HL-60 (cell line): ENCODE measurements around the gene TBCK.

Experiments
- DNase-seq, 2 experiments: peaks; one replicate each; pipeline ENCODE4 v3.0.0-alpha.2; 2010 to 2020; ENCODE audit warnings: low read depth in 1 of 2, low spot score in 1 of 2
- H3K27ac ChIP-seq: fragments of 250-450 bp; sonication (Bioruptor Pico); replicated peaks from 2 replicates; pipeline ENCODE4 v1.5.1; 2020; ENCODE audit warnings: mild to moderate bottlenecking, moderate library complexity
- H3K27me3 ChIP-seq: fragments of 250-450 bp; sonication (Bioruptor Pico); 2 replicates; pipeline ENCODE4 v1.5.1; 2021; ENCODE audit warnings: mild to moderate bottlenecking, moderate library complexity; ENCODE audit not compliant: insufficient read depth, poor library complexity, severe bottlenecking
- H3K4me3 ChIP-seq: replicated peaks from 2 replicates; pipeline ENCODE4 v1.5.1; 2011; ENCODE audit warnings: mild to moderate bottlenecking, control low read depth, low read length; ENCODE audit not compliant: insufficient read depth
- GABPA ChIP-seq: IDR thresholded peaks from 2 replicates; pipeline ENCODE4 v1.6.1; 2012; ENCODE audit warnings: low read depth
- POLR2AphosphoS5 ChIP-seq: IDR thresholded peaks from 2 replicates; pipeline ENCODE4 v1.6.1; 2012; ENCODE audit warnings: low read depth
- SPI1 ChIP-seq: IDR thresholded peaks from 2 replicates; pipeline ENCODE4 v1.6.1; 2012; ENCODE audit warnings: low read depth, mild to moderate bottlenecking, borderline replicate concordance
- TF ChIP-seq, protein P1 (sequence below): IDR thresholded peaks from 2 replicates; pipeline ENCODE4 v1.6.1; 2012; ENCODE audit warnings: low read depth; ENCODE audit not compliant: insufficient replicate concordance
- TF ChIP-seq, protein P2 (sequence below): IDR thresholded peaks from one replicate; pipeline ENCODE4 v1.5.1; 2011; ENCODE audit warnings: low read length, control low read depth, inconsistent platforms; ENCODE audit not compliant: insufficient read depth

Gene TBCK

DNA sequence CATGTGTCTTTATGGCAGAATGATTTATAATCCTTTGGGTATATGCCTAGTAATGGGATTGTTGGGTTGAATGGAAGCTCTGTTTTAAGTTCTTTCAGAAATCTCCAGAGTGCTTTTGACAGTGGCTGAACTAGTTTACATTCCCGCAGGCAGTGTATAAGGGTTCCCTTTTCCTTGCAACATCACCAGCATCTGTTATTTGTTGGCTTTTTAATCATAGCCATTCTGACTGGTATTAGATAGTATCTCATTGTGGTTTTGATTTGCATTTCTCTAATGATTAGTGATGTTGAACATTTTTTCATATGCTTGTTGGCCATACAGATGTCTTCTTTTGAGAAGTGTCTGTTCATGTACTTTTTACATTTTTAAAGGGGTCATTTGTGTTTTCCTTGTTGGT is 129.8 kb downstream of the TBCK start:
- DNase-seq: no peak
- TF ChIP-seq, protein P1, sequence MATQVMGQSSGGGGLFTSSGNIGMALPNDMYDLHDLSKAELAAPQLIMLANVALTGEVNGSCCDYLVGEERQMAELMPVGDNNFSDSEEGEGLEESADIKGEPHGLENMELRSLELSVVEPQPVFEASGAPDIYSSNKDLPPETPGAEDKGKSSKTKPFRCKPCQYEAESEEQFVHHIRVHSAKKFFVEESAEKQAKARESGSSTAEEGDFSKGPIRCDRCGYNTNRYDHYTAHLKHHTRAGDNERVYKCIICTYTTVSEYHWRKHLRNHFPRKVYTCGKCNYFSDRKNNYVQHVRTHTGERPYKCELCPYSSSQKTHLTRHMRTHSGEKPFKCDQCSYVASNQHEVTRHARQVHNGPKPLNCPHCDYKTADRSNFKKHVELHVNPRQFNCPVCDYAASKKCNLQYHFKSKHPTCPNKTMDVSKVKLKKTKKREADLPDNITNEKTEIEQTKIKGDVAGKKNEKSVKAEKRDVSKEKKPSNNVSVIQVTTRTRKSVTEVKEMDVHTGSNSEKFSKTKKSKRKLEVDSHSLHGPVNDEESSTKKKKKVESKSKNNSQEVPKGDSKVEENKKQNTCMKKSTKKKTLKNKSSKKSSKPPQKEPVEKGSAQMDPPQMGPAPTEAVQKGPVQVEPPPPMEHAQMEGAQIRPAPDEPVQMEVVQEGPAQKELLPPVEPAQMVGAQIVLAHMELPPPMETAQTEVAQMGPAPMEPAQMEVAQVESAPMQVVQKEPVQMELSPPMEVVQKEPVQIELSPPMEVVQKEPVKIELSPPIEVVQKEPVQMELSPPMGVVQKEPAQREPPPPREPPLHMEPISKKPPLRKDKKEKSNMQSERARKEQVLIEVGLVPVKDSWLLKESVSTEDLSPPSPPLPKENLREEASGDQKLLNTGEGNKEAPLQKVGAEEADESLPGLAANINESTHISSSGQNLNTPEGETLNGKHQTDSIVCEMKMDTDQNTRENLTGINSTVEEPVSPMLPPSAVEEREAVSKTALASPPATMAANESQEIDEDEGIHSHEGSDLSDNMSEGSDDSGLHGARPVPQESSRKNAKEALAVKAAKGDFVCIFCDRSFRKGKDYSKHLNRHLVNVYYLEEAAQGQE: no peak
- TF ChIP-seq GABPA: no peak
- TF ChIP-seq, protein P2, sequence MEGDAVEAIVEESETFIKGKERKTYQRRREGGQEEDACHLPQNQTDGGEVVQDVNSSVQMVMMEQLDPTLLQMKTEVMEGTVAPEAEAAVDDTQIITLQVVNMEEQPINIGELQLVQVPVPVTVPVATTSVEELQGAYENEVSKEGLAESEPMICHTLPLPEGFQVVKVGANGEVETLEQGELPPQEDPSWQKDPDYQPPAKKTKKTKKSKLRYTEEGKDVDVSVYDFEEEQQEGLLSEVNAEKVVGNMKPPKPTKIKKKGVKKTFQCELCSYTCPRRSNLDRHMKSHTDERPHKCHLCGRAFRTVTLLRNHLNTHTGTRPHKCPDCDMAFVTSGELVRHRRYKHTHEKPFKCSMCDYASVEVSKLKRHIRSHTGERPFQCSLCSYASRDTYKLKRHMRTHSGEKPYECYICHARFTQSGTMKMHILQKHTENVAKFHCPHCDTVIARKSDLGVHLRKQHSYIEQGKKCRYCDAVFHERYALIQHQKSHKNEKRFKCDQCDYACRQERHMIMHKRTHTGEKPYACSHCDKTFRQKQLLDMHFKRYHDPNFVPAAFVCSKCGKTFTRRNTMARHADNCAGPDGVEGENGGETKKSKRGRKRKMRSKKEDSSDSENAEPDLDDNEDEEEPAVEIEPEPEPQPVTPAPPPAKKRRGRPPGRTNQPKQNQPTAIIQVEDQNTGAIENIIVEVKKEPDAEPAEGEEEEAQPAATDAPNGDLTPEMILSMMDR: no peak
- TF ChIP-seq POLR2AphosphoS5: no peak
- no peak for TF ChIP-seq SPI1
- Histone ChIP-seq H3K4me3 (no peak overlapping the region), H3K27me3 (no peaks in the 10 kb centered on the region), H3K27ac (no peak overlapping the region)

DNA sequence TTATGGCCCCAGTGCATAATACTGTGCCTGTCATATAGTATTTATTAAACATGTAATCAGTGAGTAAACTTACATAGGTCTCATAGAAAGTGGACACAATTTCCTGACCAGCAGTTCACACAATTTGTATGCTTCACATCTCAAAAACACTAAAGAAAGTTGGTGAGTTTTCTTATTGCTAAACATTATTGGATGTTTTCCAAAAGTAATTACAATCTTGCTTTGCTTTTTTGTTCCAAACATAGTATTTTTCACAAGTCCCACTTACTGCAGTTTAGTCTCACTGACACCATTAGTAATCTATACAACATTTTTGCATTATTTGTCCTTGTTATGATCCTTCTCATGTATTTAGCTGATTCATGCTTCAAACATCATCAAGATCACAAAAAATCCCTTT is 132.5 kb downstream of the TBCK start:
- Histone ChIP-seq H3K4me3 (no peak overlapping the region), H3K27ac (no peak overlapping the region), H3K27me3 (no peaks in the 10 kb centered on the region)
- DNase-seq: no peak
- TF ChIP-seq POLR2AphosphoS5 (no peak), GABPA (no peak), SPI1 (no peak)
- TF ChIP-seq, protein P2: no peak
- TF ChIP-seq, protein P1: no peak

DNA sequence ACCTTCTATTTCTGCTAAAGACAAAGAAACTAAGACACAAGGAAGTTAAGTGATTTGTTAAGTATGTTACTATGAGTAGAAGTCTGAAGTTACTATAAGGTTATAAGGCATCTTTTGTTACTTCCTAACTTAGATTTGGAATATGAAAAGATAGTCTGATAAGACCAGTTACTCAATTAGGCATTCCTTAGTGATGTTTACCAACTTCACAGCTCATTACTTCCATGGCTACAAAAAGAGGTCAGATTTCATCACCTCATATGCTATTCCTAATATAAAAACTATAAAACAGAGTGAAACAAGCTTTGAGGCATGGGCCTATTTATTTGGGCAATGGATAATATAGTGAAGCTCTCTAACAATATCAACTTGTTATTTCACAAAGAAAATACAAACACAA is 143.1 kb downstream of the TBCK start:
- no peaks in the 10 kb centered on the region for H3K27me3 ChIP-seq
- H3K4me3 ChIP-seq: no peak overlapping the region
- no peak overlapping the region for H3K27ac ChIP-seq
- TF ChIP-seq, protein P1: no peak
- TF ChIP-seq, protein P2: no peak
- TF ChIP-seq GABPA: no peak
- TF ChIP-seq POLR2AphosphoS5: no peak
- TF ChIP-seq SPI1: no peak
- DNase-seq: no peak
